OCI-LY7 (cell line): Measurements from ENCODE around the gene PDHX.

Experiments used
- CTCF ChIP-seq: fragments of 200-600 bp; sonication (generic); conservative IDR thresholded peaks from 2 replicates; pipeline ENCODE4 v1.5.1; 2014; ENCODE audit warnings: mild to moderate bottlenecking, antibody characterized with exemption, low read length, moderate library complexity, mixed read lengths
- EZH2phosphoT487 ChIP-seq: fragments of 200-600 bp; sonication (generic); IDR thresholded peaks from 2 replicates; pipeline ENCODE4 v1.6.1; 2018; ENCODE audit warnings: low read depth, borderline replicate concordance, mild to moderate bottlenecking, mixed run types, antibody characterized with exemption, low read length, moderate library complexity, mixed read lengths

GRCh38 chr11:34978236-34979191 lies 62.1 kb downstream of the PDHX start:
- TF ChIP-seq CTCF (no peak), EZH2phosphoT487 (no peak)
